ENCODE results near the gene STIM1.

DNA sequence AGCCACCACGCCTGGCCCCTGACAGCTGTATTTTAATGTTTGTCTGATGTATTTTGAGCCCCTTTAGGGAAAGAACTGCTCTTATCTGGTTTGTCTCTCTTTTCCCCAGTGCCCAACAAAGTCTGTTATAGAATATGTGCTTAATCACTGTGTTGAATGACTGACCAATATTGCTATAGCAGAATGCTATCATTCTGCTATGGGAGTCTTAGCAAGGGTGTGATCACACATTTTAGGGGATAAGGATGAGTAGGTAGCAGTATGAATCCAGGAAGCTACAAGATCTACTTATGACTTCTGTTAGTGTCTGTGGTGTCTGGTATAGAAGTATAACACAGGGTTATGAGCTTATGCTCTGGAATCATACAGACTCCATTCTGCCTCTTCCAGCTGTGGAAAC, 121.6 kb downstream of the STIM1 start:
- TF ChIP-seq, protein P1, sequence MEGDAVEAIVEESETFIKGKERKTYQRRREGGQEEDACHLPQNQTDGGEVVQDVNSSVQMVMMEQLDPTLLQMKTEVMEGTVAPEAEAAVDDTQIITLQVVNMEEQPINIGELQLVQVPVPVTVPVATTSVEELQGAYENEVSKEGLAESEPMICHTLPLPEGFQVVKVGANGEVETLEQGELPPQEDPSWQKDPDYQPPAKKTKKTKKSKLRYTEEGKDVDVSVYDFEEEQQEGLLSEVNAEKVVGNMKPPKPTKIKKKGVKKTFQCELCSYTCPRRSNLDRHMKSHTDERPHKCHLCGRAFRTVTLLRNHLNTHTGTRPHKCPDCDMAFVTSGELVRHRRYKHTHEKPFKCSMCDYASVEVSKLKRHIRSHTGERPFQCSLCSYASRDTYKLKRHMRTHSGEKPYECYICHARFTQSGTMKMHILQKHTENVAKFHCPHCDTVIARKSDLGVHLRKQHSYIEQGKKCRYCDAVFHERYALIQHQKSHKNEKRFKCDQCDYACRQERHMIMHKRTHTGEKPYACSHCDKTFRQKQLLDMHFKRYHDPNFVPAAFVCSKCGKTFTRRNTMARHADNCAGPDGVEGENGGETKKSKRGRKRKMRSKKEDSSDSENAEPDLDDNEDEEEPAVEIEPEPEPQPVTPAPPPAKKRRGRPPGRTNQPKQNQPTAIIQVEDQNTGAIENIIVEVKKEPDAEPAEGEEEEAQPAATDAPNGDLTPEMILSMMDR (IDR thresholded peaks at IDR 0.05) = no peak
- TF ChIP-seq POLR2A (IDR thresholded peaks at IDR 0.05) = no peak
